22Rv1 (cell line): ENCODE data around the gene TMEM62.

ENCODE experiments used
- CTCF ChIP-seq: fragments of 450-650 bp; IDR thresholded peaks from 2 replicates; pipeline ENCODE4 v1.5.1; 2017; ENCODE audit warnings: mild to moderate bottlenecking
- ZFX ChIP-seq: fragments of 450-650 bp; IDR thresholded peaks from 2 replicates; pipeline ENCODE4 v1.6.1; 2017; ENCODE audit warnings: antibody characterized with exemption, borderline replicate concordance

DNA sequence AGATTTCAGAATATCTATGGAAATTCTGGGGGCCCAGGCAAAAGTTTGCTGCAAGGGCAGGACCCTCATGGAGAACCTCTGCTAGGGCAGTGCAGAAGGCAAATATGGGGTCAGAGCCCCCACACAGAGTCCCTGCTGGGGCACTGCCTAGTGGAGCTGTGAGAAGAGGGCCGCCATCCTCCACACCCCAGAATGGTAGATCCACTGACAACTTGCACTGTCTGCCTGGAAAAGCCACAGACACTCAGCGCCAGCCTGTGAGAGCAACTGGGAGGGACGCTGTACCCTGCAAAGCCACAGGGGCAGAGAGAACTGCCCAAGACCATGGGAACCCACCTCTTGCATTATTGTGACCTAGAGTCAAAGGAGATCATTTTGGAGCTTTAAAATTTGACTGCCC is 65.6 kb downstream of the TMEM62 start:
- no peak for TF ChIP-seq CTCF
- no peak for TF ChIP-seq ZFX
